ENCODE data around the gene EXOC4.

GRCh38 chr7:133753513-133753912 is 500.6 kb downstream of the EXOC4 start:
- TF ChIP-seq CTCF (IDR thresholded peaks at IDR 0.05) (no peak), POLR2A (IDR thresholded peaks at IDR 0.05) (no peak)
